Fibroblast of lung (primary cell): Measurements from ENCODE around the gene POLR1A.

Source experiments
- EZH2 ChIP-seq: IDR thresholded peaks from 2 replicates; pipeline ENCODE4 v1.5.1; 2012; ENCODE audit warnings: low read length, control low read depth, mild to moderate bottlenecking; ENCODE audit errors: missing control alignments
- TF ChIP-seq, protein P1 (sequence below), 2 donors: IDR thresholded peaks in 1 of 2; conservative IDR thresholded peaks in 1 of 2; 1 replicate in 1 of 2; 2 replicates in 1 of 2; pipeline ENCODE4 v1.5.1; 2011 to 2012; ENCODE audit warnings: low read length in 2 of 2, control low read depth in 1 of 2, inconsistent platforms in 1 of 2, low read depth in 1 of 2, mild to moderate bottlenecking in 1 of 2

DNA sequence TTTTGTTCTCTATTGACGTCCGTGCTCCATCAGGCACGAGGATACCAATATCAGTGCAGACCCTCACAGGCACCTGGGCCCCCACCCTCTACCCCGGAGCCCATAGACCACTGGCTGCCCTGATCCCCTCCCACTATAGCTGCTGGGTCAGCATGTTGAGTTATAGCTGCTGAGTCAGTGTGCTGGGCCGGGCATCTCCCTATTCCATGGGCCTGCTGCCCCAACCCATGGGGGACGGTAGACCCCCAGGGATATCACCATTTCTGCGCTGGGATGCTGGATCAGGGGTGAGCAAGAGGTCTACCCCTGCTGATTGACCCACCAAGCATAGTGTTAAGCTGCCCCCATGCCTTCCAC lies 116.8 kb downstream of the POLR1A start:
- TF ChIP-seq, protein P1, sequence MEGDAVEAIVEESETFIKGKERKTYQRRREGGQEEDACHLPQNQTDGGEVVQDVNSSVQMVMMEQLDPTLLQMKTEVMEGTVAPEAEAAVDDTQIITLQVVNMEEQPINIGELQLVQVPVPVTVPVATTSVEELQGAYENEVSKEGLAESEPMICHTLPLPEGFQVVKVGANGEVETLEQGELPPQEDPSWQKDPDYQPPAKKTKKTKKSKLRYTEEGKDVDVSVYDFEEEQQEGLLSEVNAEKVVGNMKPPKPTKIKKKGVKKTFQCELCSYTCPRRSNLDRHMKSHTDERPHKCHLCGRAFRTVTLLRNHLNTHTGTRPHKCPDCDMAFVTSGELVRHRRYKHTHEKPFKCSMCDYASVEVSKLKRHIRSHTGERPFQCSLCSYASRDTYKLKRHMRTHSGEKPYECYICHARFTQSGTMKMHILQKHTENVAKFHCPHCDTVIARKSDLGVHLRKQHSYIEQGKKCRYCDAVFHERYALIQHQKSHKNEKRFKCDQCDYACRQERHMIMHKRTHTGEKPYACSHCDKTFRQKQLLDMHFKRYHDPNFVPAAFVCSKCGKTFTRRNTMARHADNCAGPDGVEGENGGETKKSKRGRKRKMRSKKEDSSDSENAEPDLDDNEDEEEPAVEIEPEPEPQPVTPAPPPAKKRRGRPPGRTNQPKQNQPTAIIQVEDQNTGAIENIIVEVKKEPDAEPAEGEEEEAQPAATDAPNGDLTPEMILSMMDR (conservative IDR thresholded peaks at IDR 0.05 in 1 of 2, IDR thresholded peaks at IDR 0.05 in 1 of 2; ENCODE audit: low read depth in 1 of 2, low read length in 2 of 2) = no peak
- TF ChIP-seq EZH2 = no peak
